K562 (cell line): ENCODE measurements around the gene STAB1. TPM values are rescaled to one million over a fixed set of nuclear protein-coding genes. Genes with fewer than 3 reads are reported as not detected.

Experiments
- ATAC-seq: fragments of 200-7000 bp; cut with Tn5 transposase; 3 replicates; pipeline ENCODE4 v1.9.1; 2020; ENCODE audit warnings: moderate library complexity
- BruUV-seq: library from RNA; stranded (reverse); fragments of 400-500 nt; replicated peaks from 2 replicates; lab custom pipeline; 2021; lab: Mats Ljungman, UMichigan
- CTCF ChIA-PET: fragments of 300-600 bp; formaldehyde crosslinking; extraction: SDS; loops from one replicate; lab custom pipeline; 2021; ENCODE audit warnings: low intra/inter-chr PET ratio; lab: Yijun Ruan, JAX
- POLR2A ChIA-PET: fragments of 300-600, 350-650 bp; sonication (Branson Sonifier 250); formaldehyde crosslinking; extraction: SDS; loops from one replicate; lab custom pipeline; 2021; ENCODE audit warnings: antibody characterized with exemption, inconsistent platforms; lab: Yijun Ruan, JAX
- DNase-seq, 4 experiments: peaks; one replicate each; pipeline versions ENCODE4 v3.0.0 to v3.0.0-alpha.2; 2011 to 2018; ENCODE audit warnings: low spot score in 3 of 4, mixed read lengths in 3 of 4; ENCODE audit errors: extremely low read depth in 1 of 4
- FAIRE-seq: peaks from 2 replicates; lab custom pipeline; 2011; peaks lifted over from hg19 to GRCh38; lab: Jason Lieb, UNC
- H2AFZ ChIP-seq: 2 replicates; pipeline ENCODE4 v1.6.0; 2011; ENCODE audit warnings: low read depth, low read length, control low read depth, inconsistent platforms
- H3K27ac ChIP-seq: fragments of 200-600 bp; 3 replicates; pipeline ENCODE4 v1.8.0; 2011; ENCODE audit warnings: low read depth, mild to moderate bottlenecking, control low read depth, inconsistent platforms, low read length, moderate library complexity, mixed read lengths; ENCODE audit errors: extremely low read depth
- H3K27me3 ChIP-seq, 2 experiments: fragments of 300-600 bp in 1 of 2; 2 replicates in 1 of 2; 3 replicates in 1 of 2; pipeline versions ENCODE4 v1.6.0 to v1.8.0; 2011; ENCODE audit warnings: inconsistent platforms in 2 of 2, low read length in 2 of 2, mild to moderate bottlenecking in 1 of 2, mixed read lengths in 1 of 2, moderate library complexity in 1 of 2; ENCODE audit not compliant: control insufficient read depth in 2 of 2, insufficient read depth in 2 of 2
- H3K36me3 ChIP-seq: fragments of 300-600 bp; 3 replicates; pipeline ENCODE4 v1.8.0; 2011; ENCODE audit warnings: mild to moderate bottlenecking, low read length, inconsistent platforms; ENCODE audit not compliant: control insufficient read depth, insufficient read depth
- H3K4me1 ChIP-seq, 2 experiments: fragments of 200-600 bp in 1 of 2; replicated peaks in 1 of 2; 2 replicates in 1 of 2; 3 replicates in 1 of 2; pipeline versions ENCODE4 v1.5.1 to v1.8.0; 2011; ENCODE audit warnings: inconsistent platforms in 2 of 2, low read length in 2 of 2, mild to moderate bottlenecking in 1 of 2, mixed read lengths in 1 of 2, moderate library complexity in 1 of 2; ENCODE audit not compliant: control insufficient read depth in 2 of 2, insufficient read depth in 2 of 2
- H3K4me2 ChIP-seq: 2 replicates; pipeline ENCODE4 v1.6.1; 2011; ENCODE audit warnings: low read length, control low read depth, inconsistent platforms, mixed read lengths; ENCODE audit not compliant: insufficient read depth
- H3K4me3 ChIP-seq: fragments of 200-600 bp; sonication (generic), shearing (Covaris generic); 2 replicates; pipeline ENCODE4 v1.5.1; 2016; ENCODE audit warnings: control low read depth, inconsistent platforms
- H3K79me2 ChIP-seq: fragments of 200-600 bp; 3 replicates; pipeline ENCODE4 v1.8.0; 2011; ENCODE audit warnings: low read length, inconsistent platforms; ENCODE audit not compliant: control insufficient read depth, insufficient read depth
- H3K9ac ChIP-seq, 2 experiments: 2 replicates each; pipeline versions ENCODE4 v1.6.0 to v1.6.1; 2011; ENCODE audit warnings: low read depth in 2 of 2, low read length in 2 of 2, control low read depth in 1 of 2, inconsistent platforms in 1 of 2, mild to moderate bottlenecking in 1 of 2, mixed read lengths in 1 of 2; ENCODE audit not compliant: insufficient read depth in 1 of 2
- H3K9me1 ChIP-seq: one replicate; pipeline ENCODE4 v1.6.0; 2011; ENCODE audit warnings: inconsistent platforms, mild to moderate bottlenecking, low read length, moderate library complexity; ENCODE audit not compliant: control insufficient read depth, insufficient read depth
- H3K9me3 ChIP-seq: replicated peaks from 2 replicates; pipeline ENCODE4 v1.5.1; 2011; ENCODE audit warnings: low read depth, low read length, inconsistent platforms; ENCODE audit not compliant: control insufficient read depth, insufficient read depth
- H4K20me1 ChIP-seq: replicated peaks from 2 replicates; pipeline ENCODE4 v1.6.1; 2011; ENCODE audit warnings: low read length, inconsistent platforms, mixed read lengths; ENCODE audit not compliant: control insufficient read depth, insufficient read depth
- FOXP1 ChIP-seq: sonication (generic); formaldehyde crosslinking; IDR thresholded peaks from 2 replicates; pipeline ENCODE4 v1.8.0; 2022; ENCODE audit warnings: mild to moderate bottlenecking, missing genetic modification reagents
- HDGF ChIP-seq: fragments of 450-650 bp; IDR thresholded peaks from 2 replicates; pipeline ENCODE4 v1.6.1; 2016
- NR2C1 ChIP-seq, 2 experiments: fragments of 450-650 bp; IDR thresholded peaks; 2 replicates each; pipeline ENCODE4 v1.6.1; 2017; ENCODE audit warnings: mild to moderate bottlenecking in 2 of 2, antibody characterized with exemption in 1 of 2, inconsistent platforms in 1 of 2, missing compliant biosample characterization in 1 of 2, missing genetic modification characterization in 1 of 2
- POLR2AphosphoS2 ChIP-seq: IDR thresholded peaks from 2 replicates; pipeline ENCODE4 v1.6.1; 2012; ENCODE audit warnings: low read length, improper control_type of control experiment
- YY1 ChIP-seq, 3 experiments: IDR thresholded peaks; 2 replicates each; pipeline ENCODE4 v1.6.1; 2011; ENCODE audit warnings: low read length in 2 of 3, mild to moderate bottlenecking in 2 of 3, moderate library complexity in 2 of 3, borderline replicate concordance in 1 of 3, control low read depth in 1 of 3, low read depth in 1 of 3; ENCODE audit not compliant: insufficient read depth in 3 of 3, insufficient replicate concordance in 2 of 3, control insufficient read depth in 1 of 3, insufficient read length in 1 of 3; ENCODE audit errors: extremely low read depth in 1 of 3
- ZNF224 ChIP-seq: sonication (generic); formaldehyde crosslinking; IDR thresholded peaks from 2 replicates; pipeline ENCODE4 v1.8.0; 2022; ENCODE audit warnings: mild to moderate bottlenecking, missing genetic modification reagents
- WGBS: fragments of 100-300 bp; shearing (Covaris generic); methylation state at CpG from one replicate; pipeline ENCODE4 v1.1.6; 2016; ENCODE audit warnings: low coverage, mixed read lengths; ENCODE audit not compliant: insufficient coverage; ENCODE audit errors: missing lambda C conversion rate; 5-methylcytosine and 5-hydroxymethylcytosine counted together
- in situ Hi-C: fragments of 300-500 bp; cut with MboI; formaldehyde crosslinking; loops from 4 replicates; pipeline ENCODE4 v1.15.0; 2018; ENCODE audit warnings: inconsistent platforms, mixed read lengths
- intact Hi-C: fragments of 100-400 bp; cut with micrococcal nuclease; formaldehyde crosslinking; loops from 2 replicates; pipeline ENCODE4 v1.14.2; 2022
- polyA plus RNA-seq, 8 experiments: library from polyadenylated mRNA; depleted of rRNA in 4 of 8; stranded (reverse) in 5 of 8; unstranded in 3 of 8; fragments of >200 nt; fragmentation: Nextera tagmentation in 2 of 8; fragmentation: Illumina TruSeq in 1 of 8; extraction: Ambion mirVana in 2 of 8; extraction: Trizol in 1 of 8; gene quantifications; 2 replicates each; pipeline versions ENCODE4 v1.2.1 to v1.2.3, GENCODE V29; 2011 to 2014; ENCODE audit warnings: inconsistent platforms in 1 of 8, missing spikeins in 1 of 8
- total RNA-seq, 7 experiments: library from RNA; depleted of rRNA in 6 of 7; stranded (reverse); fragments of >200 nt in 6 of 7; fragmentation: Illumina TruSeq in 2 of 7; extraction: Trizol in 2 of 7; gene quantifications; 2 replicates each; pipeline versions ENCODE4 v1.2.1 to v1.2.3, GENCODE V29; 2011 to 2021; ENCODE audit warnings: low replicate concordance in 1 of 7
- TF ChIP-seq, protein P1 (sequence below): fragments of 250-450 bp; sonication (Bioruptor Pico); IDR thresholded peaks from 2 replicates; pipeline ENCODE4 v1.4.0; 2020; ENCODE audit warnings: borderline replicate concordance
- TF ChIP-seq, protein P2 (sequence below): fragments of 450-650 bp; IDR thresholded peaks from 2 replicates; pipeline ENCODE4 v1.6.1; 2018; ENCODE audit not compliant: partially characterized antibody

Gene STAB1
- total and polyA plus RNA-seq, 9 of the 15 experiments (the other 6 are each of a cell fraction or from before 2014, with no cell fraction given) = 0.20 to 3.9 (median 1.2) TPM

DNA sequence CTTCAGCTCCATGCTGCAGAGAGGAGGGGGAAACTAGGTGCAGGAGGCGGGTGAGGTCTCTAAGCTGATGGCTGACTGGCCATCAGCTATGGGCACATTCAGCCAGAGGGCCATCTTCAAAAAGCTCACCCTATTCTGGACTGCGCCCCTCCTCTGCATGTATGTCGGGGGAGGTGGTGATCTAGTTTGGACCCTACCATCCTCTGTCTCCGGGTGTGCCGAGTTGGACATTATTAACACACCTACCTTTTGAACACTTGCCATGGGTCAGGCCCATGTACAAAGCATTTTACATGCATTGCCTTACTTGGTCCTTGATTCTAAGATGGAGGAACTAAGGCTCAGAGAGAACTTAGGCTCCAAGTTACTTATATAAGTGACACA, 38.3 kb upstream of the STAB1 start:
- POLR2A ChIA-PET = interaction anchor here (0.6 kb wide), 2 partner anchors 22 to 490 kb away, joined by 3 read pairs; no protein-coding TSS in a partner anchor
- TSS peak; percentile 46 for BruUV-seq
- DNase-seq = peak in 1 of 4 experiments; percentile 5
- TF ChIP-seq POLR2AphosphoS2 = no peak
- TF ChIP-seq, protein P1, sequence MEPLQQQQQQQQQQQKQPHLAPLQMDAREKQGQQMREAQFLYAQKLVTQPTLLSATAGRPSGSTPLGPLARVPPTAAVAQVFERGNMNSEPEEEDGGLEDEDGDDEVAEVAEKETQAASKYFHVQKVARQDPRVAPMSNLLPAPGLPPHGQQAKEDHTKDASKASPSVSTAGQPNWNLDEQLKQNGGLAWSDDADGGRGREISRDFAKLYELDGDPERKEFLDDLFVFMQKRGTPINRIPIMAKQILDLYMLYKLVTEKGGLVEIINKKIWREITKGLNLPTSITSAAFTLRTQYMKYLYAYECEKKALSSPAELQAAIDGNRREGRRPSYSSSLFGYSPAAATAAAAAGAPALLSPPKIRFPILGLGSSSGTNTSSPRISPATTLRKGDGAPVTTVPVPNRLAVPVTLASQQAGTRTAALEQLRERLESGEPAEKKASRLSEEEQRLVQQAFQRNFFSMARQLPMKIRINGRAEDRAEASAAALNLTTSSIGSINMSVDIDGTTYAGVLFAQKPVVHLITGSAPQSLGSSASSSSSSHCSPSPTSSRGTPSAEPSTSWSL (CRISPR knock-in tag) = no peak
- peak in 2 of 3 experiments; percentile 6 to 14 for TF ChIP-seq YY1 (IDR thresholded peaks at IDR 0.05; ENCODE audit: borderline replicate concordance in 1 of 3, control insufficient read depth in 1 of 3, extremely low read depth in 1 of 3, insufficient read depth in 3 of 3, insufficient read length in 1 of 3, insufficient replicate concordance in 2 of 3, low read depth in 1 of 3, low read length in 2 of 3)
- no peak for TF ChIP-seq NR2C1 (IDR thresholded peaks at IDR 0.05)
- peak; percentile 25; the same call in 1 of the 2 replicates for TF ChIP-seq NR2C1 (tag; IDR thresholded peaks at IDR 0.05)
- no peak for TF ChIP-seq HDGF
- no peak for TF ChIP-seq FOXP1 (CRISPR knock-in tag)
- peak; percentile 89; the same call in 1 of the 2 replicates for TF ChIP-seq ZNF224 (CRISPR knock-in tag)
- TF ChIP-seq, protein P2, sequence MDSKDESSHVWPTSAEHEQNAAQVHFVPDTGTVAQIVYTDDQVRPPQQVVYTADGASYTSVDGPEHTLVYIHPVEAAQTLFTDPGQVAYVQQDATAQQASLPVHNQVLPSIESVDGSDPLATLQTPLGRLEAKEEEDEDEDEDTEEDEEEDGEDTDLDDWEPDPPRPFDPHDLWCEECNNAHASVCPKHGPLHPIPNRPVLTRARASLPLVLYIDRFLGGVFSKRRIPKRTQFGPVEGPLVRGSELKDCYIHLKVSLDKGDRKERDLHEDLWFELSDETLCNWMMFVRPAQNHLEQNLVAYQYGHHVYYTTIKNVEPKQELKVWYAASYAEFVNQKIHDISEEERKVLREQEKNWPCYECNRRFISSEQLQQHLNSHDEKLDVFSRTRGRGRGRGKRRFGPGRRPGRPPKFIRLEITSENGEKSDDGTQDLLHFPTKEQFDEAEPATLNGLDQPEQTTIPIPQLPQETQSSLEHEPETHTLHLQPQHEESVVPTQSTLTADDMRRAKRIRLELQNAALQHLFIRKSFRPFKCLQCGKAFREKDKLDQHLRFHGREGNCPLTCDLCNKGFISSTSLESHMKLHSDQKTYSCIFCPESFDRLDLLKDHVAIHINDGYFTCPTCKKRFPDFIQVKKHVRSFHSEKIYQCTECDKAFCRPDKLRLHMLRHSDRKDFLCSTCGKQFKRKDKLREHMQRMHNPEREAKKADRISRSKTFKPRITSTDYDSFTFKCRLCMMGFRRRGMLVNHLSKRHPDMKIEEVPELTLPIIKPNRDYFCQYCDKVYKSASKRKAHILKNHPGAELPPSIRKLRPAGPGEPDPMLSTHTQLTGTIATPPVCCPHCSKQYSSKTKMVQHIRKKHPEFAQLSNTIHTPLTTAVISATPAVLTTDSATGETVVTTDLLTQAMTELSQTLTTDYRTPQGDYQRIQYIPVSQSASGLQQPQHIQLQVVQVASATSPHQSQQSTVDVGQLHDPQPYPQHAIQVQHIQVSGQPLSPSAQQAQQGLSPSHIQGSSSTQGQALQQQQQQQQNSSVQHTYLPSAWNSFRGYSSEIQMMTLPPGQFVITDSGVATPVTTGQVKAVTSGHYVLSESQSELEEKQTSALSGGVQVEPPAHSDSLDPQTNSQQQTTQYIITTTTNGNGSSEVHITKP = peak; percentile 92
- Histone ChIP-seq H2AFZ (no peak overlapping the region), H3K4me3 (peak overlapping the region; percentile 92), H3K9me1 (no peaks in the 10 kb centered on the region), H4K20me1 (no peaks in the 10 kb centered on the region), H3K9me3 (no peaks in the 10 kb centered on the region), H3K27ac (0 out of 3 replicates have a peak overlapping the region, but pooled peaks have one; percentile 73), H3K9ac (peak overlapping the region; percentile 81 to 96; a peak in 3 of 4 replicates), H3K4me2 (peak overlapping the region; percentile 87), H3K4me1 (peaks cover 19 to 37% of the 10 kb centered on the region in 2 experiments; a peak in 4 of 5 replicates), H3K79me2 (peaks cover 28% of the 10 kb centered on the region), H3K27me3 (no peaks in the 10 kb centered on the region), H3K36me3 (peaks cover 40% of the 10 kb centered on the region; the same call in 2 of the 3 replicates)
- 92% methylated on average over 2 of the region's 5 CpGs for WGBS
- CTCF ChIA-PET = no interaction called here
- no peak for FAIRE-seq
- in situ Hi-C loops (no loop called here), intact Hi-C loops (loop anchor here (10.0 kb wide), 1 partner anchor 228 kb away; the partner anchor contains the start of genes GNL3 and PBRM1)
- no peak; the same call in 2 of the 3 replicates for ATAC-seq
